Astrocyte (in vitro differentiated cells and primary cell): ENCODE results near the gene SLC2A13. TPM values are rescaled to one million over a fixed set of nuclear protein-coding genes. Genes with fewer than 3 reads are reported as not detected.
"Not testable (repeated sequence)": the region's sequence is repeated elsewhere in the genome, so short reads cannot be mapped to it uniquely, and the experiment has no call there.

ENCODE experiments used
- DNase-seq: peaks from one replicate; pipeline ENCODE4 v3.0.0-alpha.2; 2010; ENCODE audit warnings: low read depth
- FAIRE-seq: peaks from 2 replicates; lab custom pipeline; 2011; peaks lifted over from hg19 to GRCh38; lab: Jason Lieb, UNC
- H2AFZ ChIP-seq: 2 replicates; pipeline ENCODE4 v1.6.0; 2012; ENCODE audit warnings: low read depth, low read length, inconsistent platforms
- H3K27ac ChIP-seq: 2 replicates; pipeline ENCODE4 v1.5.1; 2011; ENCODE audit warnings: low read depth, low read length, inconsistent platforms
- H3K27me3 ChIP-seq: 2 replicates; pipeline ENCODE4 v1.6.0; 2011; ENCODE audit warnings: low read length, inconsistent platforms; ENCODE audit not compliant: insufficient read depth
- H3K36me3 ChIP-seq: 2 replicates; pipeline ENCODE4 v1.5.1; 2011; ENCODE audit warnings: low read length, inconsistent platforms; ENCODE audit not compliant: insufficient read depth
- H3K4me1 ChIP-seq: 2 replicates; pipeline ENCODE4 v1.5.1; 2011; ENCODE audit warnings: low read length, inconsistent platforms; ENCODE audit not compliant: insufficient read depth
- H3K4me2 ChIP-seq: 2 replicates; pipeline ENCODE4 v1.6.0; 2012; ENCODE audit warnings: low read length, inconsistent platforms
- H3K4me3 ChIP-seq: 2 replicates; pipeline ENCODE4 v1.5.1; 2011; ENCODE audit warnings: low read depth, mild to moderate bottlenecking, low read length, inconsistent platforms; ENCODE audit not compliant: insufficient read depth
- H3K79me2 ChIP-seq: 2 replicates; pipeline ENCODE4 v1.6.0; 2012; ENCODE audit warnings: mild to moderate bottlenecking, low read length, inconsistent platforms; ENCODE audit not compliant: insufficient read depth
- H3K9ac ChIP-seq: 2 replicates; pipeline ENCODE4 v1.6.0; 2012; ENCODE audit warnings: mild to moderate bottlenecking, low read length, inconsistent platforms
- H3K9me3 ChIP-seq: 2 replicates; pipeline ENCODE4 v1.5.1; 2012; ENCODE audit warnings: low read depth, mild to moderate bottlenecking, low read length, inconsistent platforms; ENCODE audit not compliant: insufficient read depth
- H4K20me1 ChIP-seq: 2 replicates; pipeline ENCODE4 v1.6.0; 2012; ENCODE audit warnings: low read length, inconsistent platforms; ENCODE audit not compliant: insufficient read depth
- H3K27ac Mint-ChIP-seq: one replicate; pipeline ENCODE4 v1.8.0; 2021; ENCODE audit warnings: mild to moderate bottlenecking, mixed read lengths; ENCODE audit not compliant: unreplicated experiment
- H3K27me3 Mint-ChIP-seq: one replicate; pipeline ENCODE4 v1.8.0; 2021; ENCODE audit warnings: low read depth, mixed read lengths; ENCODE audit not compliant: unreplicated experiment
- H3K36me3 Mint-ChIP-seq: one replicate; pipeline ENCODE4 v1.8.0; 2021; ENCODE audit warnings: low read depth, mixed read lengths; ENCODE audit not compliant: unreplicated experiment
- H3K4me1 Mint-ChIP-seq: one replicate; pipeline ENCODE4 v1.8.0; 2021; ENCODE audit warnings: low read depth, mixed read lengths; ENCODE audit not compliant: unreplicated experiment
- H3K4me3 Mint-ChIP-seq: one replicate; pipeline ENCODE4 v1.8.0; 2021; ENCODE audit warnings: mild to moderate bottlenecking, moderate library complexity, mixed read lengths; ENCODE audit not compliant: unreplicated experiment
- H3K9me3 Mint-ChIP-seq: one replicate; pipeline ENCODE4 v1.8.0; 2021; ENCODE audit warnings: mild to moderate bottlenecking, mixed read lengths; ENCODE audit not compliant: unreplicated experiment
- EZH2 ChIP-seq: IDR thresholded peaks from 2 replicates; pipeline ENCODE4 v1.6.1; 2012; ENCODE audit warnings: mild to moderate bottlenecking, low read length, inconsistent platforms; ENCODE audit not compliant: insufficient read depth
- total RNA-seq: library from RNA; stranded (reverse); gene quantifications from 2 replicates; pipeline ENCODE4 v1.2.1, GENCODE V29; 2021
- TF ChIP-seq, protein P1 (sequence below): IDR thresholded peaks from 2 replicates; pipeline ENCODE4 v1.5.1; 2011; ENCODE audit warnings: low read depth, mild to moderate bottlenecking, inconsistent platforms, low read length, moderate library complexity; ENCODE audit not compliant: insufficient read depth

The SLC2A13 gene
- total RNA-seq, 1 donor from 2014 or later, result 10.2 TPM

DNA sequence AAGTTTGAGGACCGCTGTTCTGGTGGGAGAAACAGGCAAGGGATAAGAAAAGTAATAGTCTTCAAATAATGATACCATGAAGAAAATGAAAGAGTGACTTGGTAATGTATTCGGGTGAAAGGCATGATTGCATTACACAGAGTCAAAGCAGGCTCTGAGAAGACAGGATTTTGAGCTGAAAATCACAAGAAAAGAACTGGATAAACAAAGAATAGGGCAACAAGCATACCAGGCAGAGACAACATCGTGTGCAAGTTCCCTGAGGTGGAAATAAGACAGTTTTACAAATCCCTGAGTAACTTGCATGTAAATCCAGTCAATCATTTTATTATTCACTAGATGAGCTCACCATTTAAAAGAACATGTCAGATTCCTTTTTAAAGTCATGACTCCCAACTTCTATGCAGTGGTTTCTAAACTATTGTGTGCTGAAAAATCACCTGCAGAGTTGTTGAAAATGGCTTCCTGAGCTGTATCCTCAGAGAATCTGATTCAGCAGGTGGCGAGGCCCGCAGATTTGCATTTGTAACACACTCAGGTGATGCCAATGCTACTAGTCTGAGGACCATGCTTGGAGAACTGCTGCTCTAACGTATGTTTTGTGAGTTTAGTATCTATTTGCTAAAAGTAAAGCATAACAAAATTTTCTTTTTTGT is 353.3 kb downstream of the SLC2A13 start:
- DNase-seq, result no peak
- Histone ChIP-seq H3K36me3 (no peaks in the 10 kb centered on the region), H3K9me3 (no peaks in the 10 kb centered on the region), H3K27ac (no peak overlapping the region), H2AFZ (no peak overlapping the region), H4K20me1 (no peaks in the 10 kb centered on the region), H3K9ac (no peak overlapping the region), H3K4me1 (no peaks in the 10 kb centered on the region), H3K79me2 (no peaks in the 10 kb centered on the region), H3K4me3 (no peak overlapping the region), H3K4me2 (no peak overlapping the region), H3K27me3 (no peaks in the 10 kb centered on the region)
- no peak for TF ChIP-seq EZH2
- TF ChIP-seq, protein P1, sequence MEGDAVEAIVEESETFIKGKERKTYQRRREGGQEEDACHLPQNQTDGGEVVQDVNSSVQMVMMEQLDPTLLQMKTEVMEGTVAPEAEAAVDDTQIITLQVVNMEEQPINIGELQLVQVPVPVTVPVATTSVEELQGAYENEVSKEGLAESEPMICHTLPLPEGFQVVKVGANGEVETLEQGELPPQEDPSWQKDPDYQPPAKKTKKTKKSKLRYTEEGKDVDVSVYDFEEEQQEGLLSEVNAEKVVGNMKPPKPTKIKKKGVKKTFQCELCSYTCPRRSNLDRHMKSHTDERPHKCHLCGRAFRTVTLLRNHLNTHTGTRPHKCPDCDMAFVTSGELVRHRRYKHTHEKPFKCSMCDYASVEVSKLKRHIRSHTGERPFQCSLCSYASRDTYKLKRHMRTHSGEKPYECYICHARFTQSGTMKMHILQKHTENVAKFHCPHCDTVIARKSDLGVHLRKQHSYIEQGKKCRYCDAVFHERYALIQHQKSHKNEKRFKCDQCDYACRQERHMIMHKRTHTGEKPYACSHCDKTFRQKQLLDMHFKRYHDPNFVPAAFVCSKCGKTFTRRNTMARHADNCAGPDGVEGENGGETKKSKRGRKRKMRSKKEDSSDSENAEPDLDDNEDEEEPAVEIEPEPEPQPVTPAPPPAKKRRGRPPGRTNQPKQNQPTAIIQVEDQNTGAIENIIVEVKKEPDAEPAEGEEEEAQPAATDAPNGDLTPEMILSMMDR, result no peak
- Mint-ChIP-seq H3K27ac (no peak overlapping the region), H3K9me3 (peaks cover 6% of the 10 kb centered on the region), H3K4me3 (no peak overlapping the region), H3K36me3 (no peaks in the 10 kb centered on the region), H3K27me3 (no peaks in the 10 kb centered on the region), H3K4me1 (no peaks in the 10 kb centered on the region)
- FAIRE-seq, result no peak

DNA sequence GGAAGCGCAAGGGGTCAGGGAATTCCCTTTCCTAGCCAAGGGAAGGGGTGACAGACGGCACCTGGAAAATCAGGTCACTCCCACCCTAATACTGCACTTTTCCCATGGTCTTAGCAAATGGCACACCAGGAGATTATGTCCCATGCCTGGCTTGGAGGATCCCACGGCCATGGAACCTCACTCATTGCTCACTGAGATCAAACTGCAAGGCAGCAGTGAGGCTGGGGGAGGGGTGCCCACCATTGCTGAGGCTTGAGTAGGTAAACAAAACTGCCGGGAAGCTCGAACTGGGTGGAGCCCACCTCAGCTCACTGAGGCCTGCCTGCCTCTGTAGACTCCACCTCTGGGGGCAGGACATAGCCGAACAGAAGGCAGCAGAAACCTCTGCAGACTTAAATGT is 359.7 kb downstream of the SLC2A13 start:
- not testable (repeated sequence) for H3K79me2 ChIP-seq, DNase-seq, H2AFZ ChIP-seq, H3K4me2 ChIP-seq, H3K9me3 Mint-ChIP-seq, H4K20me1 ChIP-seq, H3K27me3 Mint-ChIP-seq, H3K4me1 ChIP-seq, H3K27ac ChIP-seq, H3K4me1 Mint-ChIP-seq, H3K4me3 ChIP-seq, H3K27me3 ChIP-seq, FAIRE-seq, H3K9ac ChIP-seq, H3K36me3 Mint-ChIP-seq, H3K4me3 Mint-ChIP-seq, H3K27ac Mint-ChIP-seq, H3K9me3 ChIP-seq, H3K36me3 ChIP-seq

- Mint-ChIP-seq H3K27me3 (no peaks in the 10 kb centered on the region), H3K27ac (no peak overlapping the region), H3K4me3 (no peak overlapping the region), H3K9me3 (peaks cover 5% of the 10 kb centered on the region), H3K36me3 (peaks cover 4% of the 10 kb centered on the region), H3K4me1 (no peaks in the 10 kb centered on the region)
- DNase-seq, result no peak
- Histone ChIP-seq H4K20me1 (no peaks in the 10 kb centered on the region), H3K27ac (no peak overlapping the region), H3K79me2 (no peaks in the 10 kb centered on the region), H3K27me3 (no peaks in the 10 kb centered on the region), H3K4me1 (no peaks in the 10 kb centered on the region), H3K4me3 (no peak overlapping the region), H2AFZ (no peak overlapping the region), H3K9me3 (no peaks in the 10 kb centered on the region), H3K4me2 (no peak overlapping the region), H3K36me3 (no peaks in the 10 kb centered on the region), H3K9ac (no peak overlapping the region)
- no peak for FAIRE-seq
- TF ChIP-seq, protein P1, result no peak
- no peak for TF ChIP-seq EZH2
Observed at GRCh38 chr12:39743655-39744054, 362.2 kb downstream of the SLC2A13 start.
